Esophagus squamous epithelium (tissue), 4 donors: ENCODE results near the gene SLC35G2.

Experiments used
- CTCF ChIP-seq, 6 experiments: fragments of 450-650 bp in 4 of 6; fragments of 200-600 bp in 2 of 6; sonication (generic) in 2 of 6; IDR thresholded peaks; one replicate each; pipeline ENCODE4 v1.5.1; 2016 to 2019; ENCODE audit warnings: antibody characterized with exemption in 6 of 6, mild to moderate bottlenecking in 4 of 6, moderate library complexity in 4 of 6
- POLR2A ChIP-seq, 4 donors: fragments of 450-650 bp; IDR thresholded peaks; one replicate each; pipeline ENCODE4 v1.6.1; 2017; ENCODE audit warnings: antibody characterized with exemption in 4 of 4, mild to moderate bottlenecking in 4 of 4, moderate library complexity in 3 of 4

GRCh38 chr3:136891934-136892855, 73.3 kb downstream of the SLC35G2 start:
- TF ChIP-seq CTCF (IDR thresholded peaks at IDR 0.05) (no peak), POLR2A (IDR thresholded peaks at IDR 0.05) (no peak)
